Ishikawa (cell line): ENCODE measurements around the gene MYLK.

Experiments
- CEBPB ChIP-seq: IDR thresholded peaks from 2 replicates; pipeline ENCODE4 v1.6.1; 2012
- CREB1 ChIP-seq: IDR thresholded peaks from 2 replicates; pipeline ENCODE4 v1.6.1; 2012; ENCODE audit warnings: low read depth
- EGR1 ChIP-seq: IDR thresholded peaks from 2 replicates; pipeline ENCODE4 v1.6.1; 2012
- EP300 ChIP-seq: IDR thresholded peaks from 2 replicates; pipeline ENCODE4 v1.6.1; 2012; ENCODE audit warnings: borderline replicate concordance
- FOXM1 ChIP-seq: IDR thresholded peaks from 2 replicates; pipeline ENCODE4 v1.6.1; 2012; ENCODE audit warnings: low read depth, borderline replicate concordance
- NFIC ChIP-seq: IDR thresholded peaks from 2 replicates; pipeline ENCODE4 v1.6.1; 2012
- RAD21 ChIP-seq: IDR thresholded peaks from 2 replicates; pipeline ENCODE4 v1.6.1; 2012; ENCODE audit warnings: low read depth
- TAF1 ChIP-seq: IDR thresholded peaks from 2 replicates; pipeline ENCODE4 v1.6.1; 2012; ENCODE audit warnings: low read depth, mild to moderate bottlenecking
- TCF12 ChIP-seq: IDR thresholded peaks from 2 replicates; pipeline ENCODE4 v1.6.1; 2012; ENCODE audit warnings: low read depth
- TEAD4 ChIP-seq: IDR thresholded peaks from 2 replicates; pipeline ENCODE4 v1.6.1; 2012
- YY1 ChIP-seq: IDR thresholded peaks from 2 replicates; pipeline ENCODE4 v1.6.1; 2012; ENCODE audit warnings: low read depth
- ZBTB7A ChIP-seq: IDR thresholded peaks from 2 replicates; pipeline ENCODE4 v1.6.1; 2012; ENCODE audit warnings: low read depth
- TF ChIP-seq, protein P1 (sequence below): IDR thresholded peaks from 2 replicates; pipeline ENCODE4 v1.6.1; 2012
- TF ChIP-seq, protein P2 (sequence below): IDR thresholded peaks from 2 replicates; pipeline ENCODE4 v1.6.1; 2012
- TF ChIP-seq, protein P3 (sequence below): IDR thresholded peaks from 2 replicates; pipeline ENCODE4 v1.6.1; 2012; ENCODE audit warnings: low read depth, mild to moderate bottlenecking

The MYLK gene

DNA sequence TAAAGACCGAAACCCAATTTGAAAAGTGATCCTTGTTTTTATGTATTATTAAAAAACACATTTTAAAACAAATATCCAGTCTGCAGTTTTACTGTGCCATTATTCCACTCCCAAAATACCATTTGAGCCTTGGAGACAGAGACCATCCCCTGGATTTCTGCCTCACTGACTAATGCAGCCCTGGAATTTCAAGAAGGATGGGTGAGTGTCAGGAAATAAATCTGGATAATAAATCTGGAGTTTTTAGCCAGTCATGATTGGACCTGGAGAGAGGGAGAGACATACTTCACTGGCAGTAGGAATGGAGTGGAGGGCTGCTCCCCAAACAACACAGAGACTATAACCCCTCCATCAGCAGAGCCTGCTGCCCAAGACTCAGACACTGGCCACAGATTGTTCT, 123.3 kb downstream of the MYLK start:
- TF ChIP-seq NFIC (no peak), TCF12 (no peak), EGR1 (no peak)

DNA sequence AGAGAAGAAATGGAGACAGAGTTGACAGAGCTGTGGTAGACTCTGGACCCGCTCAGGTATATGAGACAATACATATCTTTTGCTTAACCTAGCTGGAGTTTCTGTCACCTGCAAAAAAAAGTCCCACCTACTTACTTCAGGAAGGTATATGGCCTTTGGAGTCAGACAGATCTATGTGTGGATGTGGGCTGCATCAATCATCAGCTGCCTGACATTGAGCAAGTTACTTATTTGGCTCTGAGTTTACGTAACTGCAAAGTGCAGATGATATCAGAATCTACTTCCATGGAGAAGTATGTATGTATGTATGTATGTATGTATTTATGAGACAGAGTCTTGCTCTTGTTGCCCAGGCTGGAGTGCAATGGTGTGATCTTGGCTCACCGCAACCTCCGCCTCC, 124.3 kb downstream of the MYLK start:
- TF ChIP-seq ZBTB7A (no peak), TEAD4 (no peak), CREB1 (no peak), NFIC (no peak), CEBPB (no peak), RAD21 (no peak), TAF1 (no peak)
- TF ChIP-seq, protein P1, sequence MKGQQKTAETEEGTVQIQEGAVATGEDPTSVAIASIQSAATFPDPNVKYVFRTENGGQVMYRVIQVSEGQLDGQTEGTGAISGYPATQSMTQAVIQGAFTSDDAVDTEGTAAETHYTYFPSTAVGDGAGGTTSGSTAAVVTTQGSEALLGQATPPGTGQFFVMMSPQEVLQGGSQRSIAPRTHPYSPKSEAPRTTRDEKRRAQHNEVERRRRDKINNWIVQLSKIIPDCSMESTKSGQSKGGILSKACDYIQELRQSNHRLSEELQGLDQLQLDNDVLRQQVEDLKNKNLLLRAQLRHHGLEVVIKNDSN = no peak
- TF ChIP-seq, protein P2, sequence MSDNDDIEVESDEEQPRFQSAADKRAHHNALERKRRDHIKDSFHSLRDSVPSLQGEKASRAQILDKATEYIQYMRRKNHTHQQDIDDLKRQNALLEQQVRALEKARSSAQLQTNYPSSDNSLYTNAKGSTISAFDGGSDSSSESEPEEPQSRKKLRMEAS = no peak

DNA sequence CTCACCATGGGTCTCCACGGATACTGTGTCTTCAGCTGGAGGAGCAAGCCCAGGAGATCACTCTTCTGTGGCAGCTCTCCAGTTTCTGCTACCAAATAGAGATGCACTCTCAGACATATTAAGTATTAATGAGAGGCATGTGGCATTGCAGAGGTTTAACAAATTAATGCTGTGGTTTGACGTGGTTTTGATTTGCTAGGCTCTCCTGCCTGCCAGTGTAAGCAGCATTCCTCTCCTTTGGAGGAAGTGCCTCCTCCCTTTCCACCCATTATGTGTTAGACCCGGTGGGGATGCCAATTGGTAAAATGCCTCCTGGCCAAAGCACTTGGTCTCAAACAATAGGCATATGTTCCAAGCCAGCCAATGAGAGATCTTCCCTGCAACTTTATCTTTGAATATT, 124.8 kb downstream of the MYLK start:
- TF ChIP-seq, protein P2 = no peak
- TF ChIP-seq TCF12 (no peak), FOXM1 (no peak), ZBTB7A (no peak), TEAD4 (no peak), NFIC (no peak), EP300 (no peak), EGR1 (no peak)
- TF ChIP-seq, protein P1 = no peak

DNA sequence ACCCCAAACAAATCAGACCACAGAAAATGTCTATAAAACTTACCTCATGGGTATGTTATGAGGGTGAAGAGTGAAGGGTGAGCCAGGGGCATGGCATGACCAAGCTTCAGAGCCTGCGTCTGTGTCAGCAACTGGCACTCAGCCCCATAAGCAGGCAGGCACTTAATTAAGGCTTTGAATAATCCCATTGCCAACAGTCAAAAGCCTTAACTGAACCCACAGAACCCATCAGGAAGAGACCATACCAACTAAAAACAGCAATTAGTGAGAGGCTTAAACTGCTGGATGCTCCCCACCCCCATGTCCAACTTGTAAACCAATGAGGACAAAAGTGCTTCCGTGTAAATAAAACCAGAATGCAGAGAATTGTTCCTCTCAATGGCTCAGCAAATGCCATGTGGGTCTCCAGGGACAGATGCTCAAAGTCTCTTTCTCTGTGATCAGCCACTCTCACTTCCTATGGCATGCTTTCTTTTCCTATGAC, 126.0 kb downstream of the MYLK start:
- no peak for TF ChIP-seq TCF12
- TF ChIP-seq CREB1 = no peak
- no peak for TF ChIP-seq ZBTB7A
- no peak for TF ChIP-seq CEBPB
- TF ChIP-seq EGR1 = no peak
- TF ChIP-seq EP300 = no peak
- no peak for TF ChIP-seq RAD21

DNA sequence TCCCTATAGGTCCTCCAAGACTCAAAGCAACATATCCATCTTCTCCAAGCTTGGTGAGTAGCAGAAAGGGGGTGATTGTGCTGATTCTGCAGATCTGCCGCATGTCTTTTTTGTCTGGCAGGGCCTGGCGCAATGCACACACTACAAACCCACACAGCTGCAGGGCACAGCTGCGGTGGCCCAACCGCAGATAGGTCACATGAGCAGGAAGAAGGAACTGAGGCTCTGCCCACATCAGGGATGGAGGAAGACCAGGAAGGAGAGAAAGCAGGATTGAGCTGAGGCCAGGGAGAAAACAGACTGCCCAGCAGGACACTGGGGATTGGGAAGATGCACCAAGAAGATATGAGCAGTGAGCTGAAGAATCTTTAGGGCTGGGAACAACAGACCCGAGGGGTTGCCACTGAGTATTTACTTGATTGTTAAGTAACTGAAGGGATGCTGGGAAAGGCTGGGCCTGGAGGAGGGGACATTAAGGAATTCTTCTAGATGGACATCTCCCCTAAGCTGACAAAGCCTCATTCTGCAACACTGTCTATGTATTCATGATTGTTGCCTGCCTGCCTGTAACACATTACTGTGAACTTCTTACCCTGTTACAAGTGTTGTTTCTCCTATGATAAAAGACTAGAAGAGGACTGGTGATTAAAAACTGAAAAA, 126.7 kb downstream of the MYLK start:
- no peak for TF ChIP-seq TAF1
- no peak for TF ChIP-seq TEAD4
- TF ChIP-seq ZBTB7A = no peak
- TF ChIP-seq NFIC = no peak
- no peak for TF ChIP-seq TCF12
- TF ChIP-seq FOXM1 = no peak
- TF ChIP-seq, protein P3, sequence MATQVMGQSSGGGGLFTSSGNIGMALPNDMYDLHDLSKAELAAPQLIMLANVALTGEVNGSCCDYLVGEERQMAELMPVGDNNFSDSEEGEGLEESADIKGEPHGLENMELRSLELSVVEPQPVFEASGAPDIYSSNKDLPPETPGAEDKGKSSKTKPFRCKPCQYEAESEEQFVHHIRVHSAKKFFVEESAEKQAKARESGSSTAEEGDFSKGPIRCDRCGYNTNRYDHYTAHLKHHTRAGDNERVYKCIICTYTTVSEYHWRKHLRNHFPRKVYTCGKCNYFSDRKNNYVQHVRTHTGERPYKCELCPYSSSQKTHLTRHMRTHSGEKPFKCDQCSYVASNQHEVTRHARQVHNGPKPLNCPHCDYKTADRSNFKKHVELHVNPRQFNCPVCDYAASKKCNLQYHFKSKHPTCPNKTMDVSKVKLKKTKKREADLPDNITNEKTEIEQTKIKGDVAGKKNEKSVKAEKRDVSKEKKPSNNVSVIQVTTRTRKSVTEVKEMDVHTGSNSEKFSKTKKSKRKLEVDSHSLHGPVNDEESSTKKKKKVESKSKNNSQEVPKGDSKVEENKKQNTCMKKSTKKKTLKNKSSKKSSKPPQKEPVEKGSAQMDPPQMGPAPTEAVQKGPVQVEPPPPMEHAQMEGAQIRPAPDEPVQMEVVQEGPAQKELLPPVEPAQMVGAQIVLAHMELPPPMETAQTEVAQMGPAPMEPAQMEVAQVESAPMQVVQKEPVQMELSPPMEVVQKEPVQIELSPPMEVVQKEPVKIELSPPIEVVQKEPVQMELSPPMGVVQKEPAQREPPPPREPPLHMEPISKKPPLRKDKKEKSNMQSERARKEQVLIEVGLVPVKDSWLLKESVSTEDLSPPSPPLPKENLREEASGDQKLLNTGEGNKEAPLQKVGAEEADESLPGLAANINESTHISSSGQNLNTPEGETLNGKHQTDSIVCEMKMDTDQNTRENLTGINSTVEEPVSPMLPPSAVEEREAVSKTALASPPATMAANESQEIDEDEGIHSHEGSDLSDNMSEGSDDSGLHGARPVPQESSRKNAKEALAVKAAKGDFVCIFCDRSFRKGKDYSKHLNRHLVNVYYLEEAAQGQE = no peak
- TF ChIP-seq EGR1 = no peak

DNA sequence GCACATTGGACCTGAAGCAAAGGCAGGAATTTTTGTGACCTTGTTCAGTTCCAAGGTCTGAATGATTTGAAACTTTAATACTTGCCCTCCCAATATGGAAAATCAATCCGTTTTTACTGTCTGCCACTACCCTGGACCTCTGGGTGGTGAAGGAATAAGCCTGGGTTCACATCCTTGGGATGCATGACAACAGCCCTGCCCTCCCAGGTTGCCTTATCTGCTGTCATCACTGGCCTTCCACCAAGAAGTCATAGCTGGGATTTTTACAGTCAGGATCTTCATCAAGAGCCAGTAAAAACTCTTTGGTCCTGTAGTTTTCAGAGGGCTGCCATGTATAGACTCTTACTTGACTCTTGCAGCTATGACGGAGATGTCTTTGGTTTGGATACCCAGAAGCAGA, 128.6 kb downstream of the MYLK start:
- TF ChIP-seq RAD21 (no peak), TEAD4 (no peak), FOXM1 (no peak), YY1 (no peak), ZBTB7A (no peak), EGR1 (no peak), TCF12 (no peak)

DNA sequence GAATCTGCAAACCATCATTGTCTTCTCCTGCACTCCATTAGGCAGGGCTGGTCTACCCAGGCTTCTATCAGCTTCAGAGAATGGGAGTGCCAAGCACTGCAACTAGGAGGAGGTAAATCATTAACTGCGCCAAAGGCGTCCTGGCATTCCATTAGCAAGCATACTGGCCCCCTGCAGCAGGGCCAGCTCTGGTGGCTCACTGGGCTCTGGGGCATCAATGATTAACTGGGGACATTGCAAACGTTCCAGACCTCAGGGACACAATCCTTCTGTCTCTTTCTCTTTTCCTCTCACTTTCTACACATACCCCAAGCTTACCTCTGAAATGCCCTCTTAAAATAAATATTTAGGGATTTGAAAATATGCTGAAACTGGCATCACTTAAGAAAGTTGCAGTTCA, 129.0 kb downstream of the MYLK start:
- TF ChIP-seq NFIC (no peak), TEAD4 (no peak), FOXM1 (no peak), CEBPB (no peak), EP300 (no peak), ZBTB7A (no peak), RAD21 (no peak), TCF12 (no peak), YY1 (no peak), TAF1 (no peak)
- TF ChIP-seq, protein P3 = no peak
- TF ChIP-seq, protein P2 = no peak
- TF ChIP-seq, protein P1 = no peak
